ENCODE results near the gene ACOT7. TPM values are rescaled to one million over a fixed set of nuclear protein-coding genes. Genes with fewer than 3 reads are reported as not detected.

Gene ACOT7
- total and polyA plus RNA-seq, 3 donors from 2014 or later = 50.3 to 72.8 (median 52.5) TPM

GRCh38 chr1:6345460-6345859, 48.1 kb downstream of the ACOT7 start:
- H3K27ac ChIP-seq = no peak overlapping the region
- H3K4me1 ChIP-seq = peaks cover 3% of the 10 kb centered on the region
- intact Hi-C loops (cut with DNase I; ENCODE audit: low total_unique reads) = no loop called here
- H3K9me3 ChIP-seq = no peaks in the 10 kb centered on the region
- H3K27me3 ChIP-seq = no peaks in the 10 kb centered on the region
- no peaks in the 10 kb centered on the region for H3K36me3 ChIP-seq (ENCODE audit: low read depth, missing control alignments)
- no peak overlapping the region for H3K4me3 ChIP-seq
- 87 to 91% methylated on average over 12 to 14 of the region's 14 CpGs for WGBS, 2 donors
- TF ChIP-seq POLR2A (IDR thresholded peaks at IDR 0.05) (no peak), CTCF (IDR thresholded peaks at IDR 0.05) (no peak)
- DNase-seq = no peak

- H3K4me1 ChIP-seq = no peaks in the 10 kb centered on the region
- TF ChIP-seq CTCF (IDR thresholded peaks at IDR 0.05) (no peak), POLR2A (IDR thresholded peaks at IDR 0.05) (no peak)
- no peaks in the 10 kb centered on the region for H3K36me3 ChIP-seq (ENCODE audit: low read depth, missing control alignments)
- WGBS, 2 donors = 97% methylated on average over 7 of the region's 7 CpGs; no CpG with 5 or more reads in 1 of the 2 donors
- intact Hi-C loops (cut with DNase I; ENCODE audit: low total_unique reads) = no loop called here
- DNase-seq = no peak
- H3K27ac ChIP-seq = no peak overlapping the region
- no peak overlapping the region for H3K4me3 ChIP-seq
- no peaks in the 10 kb centered on the region for H3K9me3 ChIP-seq
- H3K27me3 ChIP-seq = no peaks in the 10 kb centered on the region
These were observed 48.6 kb downstream of the ACOT7 start for GRCh38 chr1:6345009-6345408.

- H3K27ac ChIP-seq = no peak overlapping the region
- H3K36me3 ChIP-seq (ENCODE audit: low read depth, missing control alignments) = no peaks in the 10 kb centered on the region
- no peaks in the 10 kb centered on the region for H3K27me3 ChIP-seq
- WGBS, 2 donors = 78 to 84% methylated on average over 16 to 17 of the region's 17 CpGs
- H3K9me3 ChIP-seq = no peaks in the 10 kb centered on the region
- no peaks in the 10 kb centered on the region for H3K4me1 ChIP-seq
- DNase-seq = peak; percentile 85
- intact Hi-C loops (cut with DNase I; ENCODE audit: low total_unique reads) = loop anchor here (5.0 kb wide), 1 partner anchor 96 kb away; no protein-coding TSS in a partner anchor
- TF ChIP-seq POLR2A (IDR thresholded peaks at IDR 0.05) (no peak), CTCF (IDR thresholded peaks at IDR 0.05) (peak; percentile 66 to 91 (median 84))
- no peak overlapping the region for H3K4me3 ChIP-seq
These were observed 49.8 kb downstream of the ACOT7 start for GRCh38 chr1:6343506-6344405.

GRCh38 chr1:6342056-6342455, 51.5 kb downstream of the ACOT7 start:
- no peak for DNase-seq
- no peak for TF ChIP-seq CTCF (IDR thresholded peaks at IDR 0.05)
- TF ChIP-seq POLR2A (IDR thresholded peaks at IDR 0.05) = no peak
- 78 to 82% methylated on average over 9 of the region's 9 CpGs for WGBS, 2 donors
- no peaks in the 10 kb centered on the region for H3K9me3 ChIP-seq
- H3K36me3 ChIP-seq (ENCODE audit: low read depth, missing control alignments) = no peaks in the 10 kb centered on the region
- H3K4me1 ChIP-seq = no peaks in the 10 kb centered on the region
- H3K27me3 ChIP-seq = no peaks in the 10 kb centered on the region
- H3K4me3 ChIP-seq = no peak overlapping the region
- intact Hi-C loops (cut with DNase I; ENCODE audit: low total_unique reads) = loop anchor here (5.0 kb wide), 1 partner anchor 95 kb away; no protein-coding TSS in a partner anchor
- no peak overlapping the region for H3K27ac ChIP-seq

Measured in testis (tissue), 3 donors.